Measurements from ENCODE around the gene POLR3K. TPM values are rescaled to one million over a fixed set of nuclear protein-coding genes. Genes with fewer than 3 reads are reported as not detected.

The POLR3K gene
- polyA plus RNA-seq, 1 of the 3 experiments (the other 2 are of a cell fraction), result 54.5 TPM

DNA sequence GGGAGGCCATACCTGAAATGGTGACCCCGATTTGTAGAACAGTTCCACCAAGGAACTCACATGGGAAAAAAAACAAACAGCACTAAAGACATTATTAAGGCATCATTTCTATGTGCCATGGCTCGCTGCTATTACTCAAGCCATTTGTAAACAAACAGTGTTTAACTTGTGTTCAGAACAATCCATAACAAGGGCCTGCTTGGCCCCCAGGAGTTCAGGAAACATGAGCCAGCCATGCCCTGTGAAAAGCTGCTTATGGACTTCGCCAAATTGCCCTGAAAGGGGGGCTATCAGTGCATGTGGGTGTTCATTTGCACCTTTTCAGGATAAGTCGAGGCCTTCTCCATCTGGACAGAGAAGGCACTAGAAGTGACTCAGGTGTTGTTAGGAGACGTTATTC lies 8.0 kb downstream of the POLR3K start:
- no peak overlapping the region for H3K27ac ChIP-seq (ENCODE audit: low read depth in 2 of 2, low read length in 1 of 2)
- no peak overlapping the region for H2AFZ ChIP-seq (ENCODE audit: low read depth)
- TF ChIP-seq CTCF (IDR thresholded peaks at IDR 0.05) (no peak), SIN3A (IDR thresholded peaks at IDR 0.05; ENCODE audit: borderline replicate concordance, low read depth, low read length) (no peak), GATA2 (CRISPR knock-in tag; IDR thresholded peaks at IDR 0.05) (no peak), TAF1 (IDR thresholded peaks at IDR 0.05; ENCODE audit: borderline replicate concordance, low read depth, low read length) (no peak), EZH2phosphoT487 (IDR thresholded peaks at IDR 0.05; ENCODE audit: borderline replicate concordance, low read depth) (no peak), REST (IDR thresholded peaks at IDR 0.05; ENCODE audit: low read depth, low read length) (no peak), USF1 (IDR thresholded peaks at IDR 0.05; ENCODE audit: borderline replicate concordance, low read depth) (no peak), MEF2A (IDR thresholded peaks at IDR 0.05; ENCODE audit: borderline replicate concordance, low read depth) (no peak), YY1 (IDR thresholded peaks at IDR 0.05; ENCODE audit: low read depth) (no peak), TEAD4 (IDR thresholded peaks at IDR 0.05; ENCODE audit: borderline replicate concordance, insufficient read depth) (no peak), MXI1 (IDR thresholded peaks at IDR 0.05; ENCODE audit: low read depth, low read length) (no peak), FOXM1 (IDR thresholded peaks at IDR 0.05; ENCODE audit: low read depth) (no peak)
- H3K9me2 ChIP-seq, result no peaks in the 10 kb centered on the region
- no peaks in the 10 kb centered on the region for H3K27me3 ChIP-seq (ENCODE audit: insufficient read depth)
- ChIA-PET POLR2A (no interaction called here), CTCF (interaction anchor here (0.7 to 2.4 kb wide), 2 partner anchors 21 to 317 kb away, joined by 3 to 10 read pairs; no protein-coding TSS in a partner anchor)
- DNase-seq, result no peak
- H3K9ac ChIP-seq, result no peak overlapping the region
- peaks cover 11 to 25% of the 10 kb centered on the region in 2 experiments for H3K36me3 ChIP-seq (replicated peaks in 1 of 2; ENCODE audit: control insufficient read depth in 1 of 2, insufficient read depth in 2 of 2, low read length in 1 of 2)
- 85% methylated on average over 5 of the region's 5 CpGs for WGBS (ENCODE audit: low lambda C conversion rate)
- peaks cover 4% of the 10 kb centered on the region for H3F3A ChIP-seq (replicated peaks; ENCODE audit: insufficient read depth)
- no peak overlapping the region for H3K4me2 ChIP-seq
- no peaks in the 10 kb centered on the region for H3K9me3 ChIP-seq
- no peak overlapping the region for H3K4me3 ChIP-seq (ENCODE audit: low read depth in 2 of 2, low read length in 1 of 2)
- no peaks in the 10 kb centered on the region for H3K4me1 ChIP-seq (ENCODE audit: control insufficient read depth in 1 of 2, insufficient read depth in 2 of 2, low read depth in 1 of 2, low read length in 1 of 2)
- peaks cover 12% of the 10 kb centered on the region; the same call in 1 of the 2 replicates for H3K79me2 ChIP-seq (ENCODE audit: insufficient read depth)
- no peaks in the 10 kb centered on the region for H4K20me1 ChIP-seq (ENCODE audit: insufficient read depth)
